Measurements from ENCODE around the gene SPDEF.

DNA sequence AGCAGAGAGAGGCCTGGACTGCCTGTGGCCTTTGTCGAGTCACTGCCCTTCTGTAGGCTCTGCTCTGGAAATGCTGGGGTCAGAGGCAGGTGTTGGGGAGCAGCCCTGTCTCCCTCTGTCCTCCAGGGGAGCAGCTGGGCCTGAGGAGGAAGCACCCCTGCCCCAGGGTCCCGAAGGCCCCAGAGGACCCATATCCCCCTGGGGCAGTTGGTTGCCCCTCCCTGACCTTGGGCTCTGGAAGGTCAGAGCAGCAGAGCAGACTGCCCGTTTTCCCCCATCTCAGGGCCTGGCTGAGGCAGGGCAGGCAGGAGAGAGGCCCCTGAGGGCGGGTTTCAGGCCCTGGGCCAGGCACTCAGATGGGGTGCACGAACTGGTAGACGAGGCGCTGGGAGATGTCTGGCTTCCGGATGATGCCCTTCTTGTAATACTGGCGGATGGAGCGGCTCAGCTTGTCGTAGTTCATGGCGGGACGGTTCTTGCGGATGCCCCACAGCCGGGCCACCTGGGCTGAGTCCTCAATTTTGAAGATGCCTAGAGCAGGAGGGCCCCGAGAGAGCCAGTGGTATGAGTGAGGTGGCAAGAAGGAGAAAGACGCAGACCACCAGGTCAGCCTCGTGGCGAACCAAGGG is 18.1 kb downstream of the SPDEF start:
- TF ChIP-seq, protein P1, sequence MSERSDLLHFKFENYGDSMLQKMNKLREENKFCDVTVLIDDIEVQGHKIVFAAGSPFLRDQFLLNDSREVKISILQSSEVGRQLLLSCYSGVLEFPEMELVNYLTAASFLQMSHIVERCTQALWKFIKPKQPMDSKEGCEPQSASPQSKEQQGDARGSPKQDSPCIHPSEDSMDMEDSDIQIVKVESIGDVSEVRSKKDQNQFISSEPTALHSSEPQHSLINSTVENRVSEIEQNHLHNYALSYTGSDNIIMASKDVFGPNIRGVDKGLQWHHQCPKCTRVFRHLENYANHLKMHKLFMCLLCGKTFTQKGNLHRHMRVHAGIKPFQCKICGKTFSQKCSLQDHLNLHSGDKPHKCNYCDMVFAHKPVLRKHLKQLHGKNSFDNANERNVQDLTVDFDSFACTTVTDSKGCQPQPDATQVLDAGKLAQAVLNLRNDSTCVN (CRISPR knock-in tag; IDR thresholded peaks at IDR 0.05; ENCODE audit: borderline replicate concordance), result no peak
- TF ChIP-seq, protein P2, sequence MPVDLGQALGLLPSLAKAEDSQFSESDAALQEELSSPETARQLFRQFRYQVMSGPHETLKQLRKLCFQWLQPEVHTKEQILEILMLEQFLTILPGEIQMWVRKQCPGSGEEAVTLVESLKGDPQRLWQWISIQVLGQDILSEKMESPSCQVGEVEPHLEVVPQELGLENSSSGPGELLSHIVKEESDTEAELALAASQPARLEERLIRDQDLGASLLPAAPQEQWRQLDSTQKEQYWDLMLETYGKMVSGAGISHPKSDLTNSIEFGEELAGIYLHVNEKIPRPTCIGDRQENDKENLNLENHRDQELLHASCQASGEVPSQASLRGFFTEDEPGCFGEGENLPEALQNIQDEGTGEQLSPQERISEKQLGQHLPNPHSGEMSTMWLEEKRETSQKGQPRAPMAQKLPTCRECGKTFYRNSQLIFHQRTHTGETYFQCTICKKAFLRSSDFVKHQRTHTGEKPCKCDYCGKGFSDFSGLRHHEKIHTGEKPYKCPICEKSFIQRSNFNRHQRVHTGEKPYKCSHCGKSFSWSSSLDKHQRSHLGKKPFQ (CRISPR knock-in tag; IDR thresholded peaks at IDR 0.05; ENCODE audit: insufficient replicate concordance), result no peak
- no peak for TF ChIP-seq NFE2L2 (IDR thresholded peaks at IDR 0.05; ENCODE audit: low read length)
- TF ChIP-seq POLR2A (IDR thresholded peaks at IDR 0.05; ENCODE audit: insufficient read depth in 1 of 2, low read depth in 2 of 2, low read length in 2 of 2), result no peak
- TF ChIP-seq HDAC1 (CRISPR knock-in tag; IDR thresholded peaks at IDR 0.05), result no peak
- TF ChIP-seq, protein P3, sequence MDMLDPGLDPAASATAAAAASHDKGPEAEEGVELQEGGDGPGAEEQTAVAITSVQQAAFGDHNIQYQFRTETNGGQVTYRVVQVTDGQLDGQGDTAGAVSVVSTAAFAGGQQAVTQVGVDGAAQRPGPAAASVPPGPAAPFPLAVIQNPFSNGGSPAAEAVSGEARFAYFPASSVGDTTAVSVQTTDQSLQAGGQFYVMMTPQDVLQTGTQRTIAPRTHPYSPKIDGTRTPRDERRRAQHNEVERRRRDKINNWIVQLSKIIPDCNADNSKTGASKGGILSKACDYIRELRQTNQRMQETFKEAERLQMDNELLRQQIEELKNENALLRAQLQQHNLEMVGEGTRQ (IDR thresholded peaks at IDR 0.05; ENCODE audit: low read depth, low read length), result no peak
- TF ChIP-seq, protein P3 (CRISPR knock-in tag; IDR thresholded peaks at IDR 0.05; ENCODE audit: borderline replicate concordance), result no peak
- TF ChIP-seq ATF7 (IDR thresholded peaks at IDR 0.05), result no peak
- no peak for TF ChIP-seq ATF7 (CRISPR knock-in tag; IDR thresholded peaks at IDR 0.05)
- TF ChIP-seq BHLHE40 (IDR thresholded peaks at IDR 0.05; ENCODE audit: low read length), result no peak
- TF ChIP-seq DNMT3B (CRISPR knock-in tag; conservative IDR thresholded peaks at IDR 0.05), result no peak
- TF ChIP-seq, protein P4, sequence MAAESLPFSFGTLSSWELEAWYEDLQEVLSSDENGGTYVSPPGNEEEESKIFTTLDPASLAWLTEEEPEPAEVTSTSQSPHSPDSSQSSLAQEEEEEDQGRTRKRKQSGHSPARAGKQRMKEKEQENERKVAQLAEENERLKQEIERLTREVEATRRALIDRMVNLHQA (CRISPR knock-in tag; IDR thresholded peaks at IDR 0.05), result no peak
- no peak for TF ChIP-seq SIN3A (IDR thresholded peaks at IDR 0.05; ENCODE audit: borderline replicate concordance, low read depth, low read length)
- TF ChIP-seq, protein P5, sequence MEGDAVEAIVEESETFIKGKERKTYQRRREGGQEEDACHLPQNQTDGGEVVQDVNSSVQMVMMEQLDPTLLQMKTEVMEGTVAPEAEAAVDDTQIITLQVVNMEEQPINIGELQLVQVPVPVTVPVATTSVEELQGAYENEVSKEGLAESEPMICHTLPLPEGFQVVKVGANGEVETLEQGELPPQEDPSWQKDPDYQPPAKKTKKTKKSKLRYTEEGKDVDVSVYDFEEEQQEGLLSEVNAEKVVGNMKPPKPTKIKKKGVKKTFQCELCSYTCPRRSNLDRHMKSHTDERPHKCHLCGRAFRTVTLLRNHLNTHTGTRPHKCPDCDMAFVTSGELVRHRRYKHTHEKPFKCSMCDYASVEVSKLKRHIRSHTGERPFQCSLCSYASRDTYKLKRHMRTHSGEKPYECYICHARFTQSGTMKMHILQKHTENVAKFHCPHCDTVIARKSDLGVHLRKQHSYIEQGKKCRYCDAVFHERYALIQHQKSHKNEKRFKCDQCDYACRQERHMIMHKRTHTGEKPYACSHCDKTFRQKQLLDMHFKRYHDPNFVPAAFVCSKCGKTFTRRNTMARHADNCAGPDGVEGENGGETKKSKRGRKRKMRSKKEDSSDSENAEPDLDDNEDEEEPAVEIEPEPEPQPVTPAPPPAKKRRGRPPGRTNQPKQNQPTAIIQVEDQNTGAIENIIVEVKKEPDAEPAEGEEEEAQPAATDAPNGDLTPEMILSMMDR (CRISPR knock-in tag; IDR thresholded peaks at IDR 0.05), result no peak
- TF ChIP-seq ZNF264 (CRISPR knock-in tag; IDR thresholded peaks at IDR 0.05), result no peak

All from HepG2 (cell line).